Hematopoietic multipotent progenitor cell treated with erythropoietin and hydrocortisone succinate and interleukin-3 and kit ligand, for 17 days (in vitro differentiated cells): ENCODE data around the gene RPLP2.

Source experiments
- DNase-seq: peaks from one replicate; pipeline ENCODE4 v3.0.0-alpha.2; 2015; ENCODE audit warnings: low spot score

The RPLP2 gene

DNA sequence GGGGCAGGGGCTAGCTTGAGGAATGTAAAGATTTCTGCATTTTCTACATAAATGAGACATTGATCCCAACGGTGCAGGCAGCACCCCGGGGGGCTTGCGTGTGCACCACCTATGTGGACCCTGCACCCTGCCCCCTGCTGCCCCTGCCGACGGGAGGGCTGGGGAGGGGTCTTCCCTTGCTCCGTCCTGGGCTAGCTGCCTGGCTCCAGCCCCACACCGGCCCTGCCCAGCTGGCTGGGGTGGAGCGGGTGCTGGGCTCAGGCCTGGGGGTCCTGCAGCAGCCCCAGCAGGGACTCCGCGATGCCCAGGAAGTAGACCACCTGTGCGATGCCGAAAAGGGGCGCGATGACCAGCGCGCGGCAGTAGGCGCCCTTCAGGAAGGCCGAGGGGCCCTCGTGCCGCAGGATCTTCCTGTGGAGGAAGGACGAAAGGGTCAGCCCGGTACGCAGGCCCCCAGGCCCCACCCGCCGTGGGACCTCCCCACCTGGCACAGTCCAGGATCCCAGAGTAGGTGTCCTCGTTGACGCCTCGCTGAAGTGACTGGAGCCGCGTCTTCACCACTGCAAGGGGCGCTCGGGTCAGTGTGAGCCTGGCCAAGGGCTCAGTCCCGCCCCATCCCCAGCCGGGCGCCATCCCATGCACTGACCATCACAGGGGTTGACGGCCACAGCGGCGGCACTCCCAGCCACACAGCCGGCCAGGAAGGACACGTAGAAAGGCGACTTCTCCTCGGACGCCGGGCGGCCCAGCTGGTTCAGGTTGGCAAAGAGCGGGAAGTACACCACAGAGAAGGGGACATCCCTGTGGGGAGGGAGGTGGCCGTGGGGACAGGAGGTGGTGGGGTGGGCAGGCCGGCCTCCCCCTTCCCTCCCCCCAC is 17.9 kb upstream of the RPLP2 start:
- DNase-seq, result no peak

DNA sequence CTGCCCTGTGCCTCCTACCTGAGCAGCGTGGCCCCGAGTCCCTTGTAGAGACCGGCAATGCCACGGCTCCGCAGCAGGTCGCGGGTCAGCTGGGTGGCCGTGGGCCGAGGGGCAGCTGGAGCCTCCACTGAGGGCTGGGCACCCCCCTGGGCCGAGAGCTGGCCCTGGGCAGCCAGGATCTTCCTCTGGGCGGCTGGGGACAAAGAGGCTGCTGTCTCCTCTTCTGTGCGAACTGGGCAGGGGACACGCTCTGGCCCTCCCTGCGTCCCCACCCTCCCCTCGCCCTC is 17.3 kb upstream of the RPLP2 start:
- no peak for DNase-seq

DNA sequence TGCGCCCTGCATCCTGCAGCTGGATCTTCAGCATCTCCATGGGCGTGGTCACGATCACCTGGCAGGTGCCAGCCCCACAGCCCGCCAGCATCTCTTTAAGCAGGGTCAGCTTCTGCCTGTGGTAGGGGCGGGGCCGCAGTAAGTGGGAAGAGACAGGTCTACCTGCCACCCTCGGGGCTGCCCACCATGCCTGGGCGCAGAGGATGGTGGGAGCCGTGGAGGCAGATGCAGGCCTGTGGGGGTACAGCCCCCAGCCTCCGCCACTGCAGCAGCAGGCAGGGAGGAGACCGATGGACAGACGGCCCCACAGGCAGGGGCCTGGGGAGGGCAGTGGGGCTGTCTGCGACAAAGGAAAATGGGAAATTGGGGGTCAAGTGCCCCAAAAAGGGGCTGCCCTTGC is 16.9 kb upstream of the RPLP2 start:
- DNase-seq, result no peak

DNA sequence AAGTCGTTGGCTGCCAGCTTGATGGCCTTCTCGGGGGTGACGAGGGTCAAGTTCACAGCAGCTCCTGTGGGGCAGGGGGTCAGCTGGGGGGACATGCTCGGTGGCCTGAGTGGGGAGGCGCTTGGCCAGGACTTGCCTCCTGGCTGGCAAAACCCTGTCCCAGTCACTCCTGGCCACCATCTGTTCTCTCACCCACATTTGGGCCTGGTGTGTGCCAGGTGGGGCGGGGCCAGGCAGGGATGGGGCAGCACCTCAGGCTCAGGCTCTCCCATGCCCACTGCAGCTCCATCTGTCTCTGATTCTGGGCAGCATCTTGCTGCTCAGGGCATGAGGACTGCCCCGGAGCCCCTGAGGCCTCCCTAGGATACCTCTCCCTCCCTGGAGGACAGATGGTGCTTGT is 16.2 kb upstream of the RPLP2 start:
- no peak for DNase-seq

DNA sequence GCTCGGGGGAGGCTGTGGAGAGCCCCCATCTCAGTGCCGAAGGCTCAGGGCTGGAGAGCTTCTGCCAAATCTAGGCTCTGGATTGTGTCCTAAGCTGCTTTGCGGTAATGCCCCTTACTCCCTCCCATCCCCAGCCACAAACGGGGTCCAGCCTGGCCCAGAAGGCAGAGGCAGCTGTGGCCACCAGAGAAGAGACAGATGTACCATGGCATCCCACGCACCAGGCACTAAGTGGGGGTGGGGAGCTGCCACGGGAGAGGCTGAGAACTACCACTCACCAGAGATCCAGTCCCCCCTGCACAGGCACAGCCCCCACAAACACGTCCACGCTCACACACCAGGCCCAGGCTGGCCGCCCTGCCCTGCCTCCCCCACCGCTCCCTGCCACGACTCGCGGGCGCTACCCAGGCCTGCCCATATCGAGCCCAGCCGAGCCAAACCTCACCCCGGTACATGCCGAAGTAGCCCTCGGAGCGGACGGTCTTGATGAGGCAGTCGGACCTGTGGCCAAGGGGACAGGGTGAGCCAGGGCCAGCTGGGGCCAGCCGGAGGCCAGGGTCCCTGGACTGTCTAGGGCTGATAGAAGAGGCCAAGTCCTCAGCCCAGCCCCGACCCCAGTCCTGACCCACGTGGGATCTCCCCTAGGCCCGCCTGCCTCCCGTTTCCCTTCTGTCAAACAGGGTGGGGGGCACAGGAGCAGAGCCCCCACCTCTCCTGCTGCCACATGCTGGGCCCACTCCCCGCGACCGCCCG is 15.6 kb upstream of the RPLP2 start:
- DNase-seq, result no peak

DNA sequence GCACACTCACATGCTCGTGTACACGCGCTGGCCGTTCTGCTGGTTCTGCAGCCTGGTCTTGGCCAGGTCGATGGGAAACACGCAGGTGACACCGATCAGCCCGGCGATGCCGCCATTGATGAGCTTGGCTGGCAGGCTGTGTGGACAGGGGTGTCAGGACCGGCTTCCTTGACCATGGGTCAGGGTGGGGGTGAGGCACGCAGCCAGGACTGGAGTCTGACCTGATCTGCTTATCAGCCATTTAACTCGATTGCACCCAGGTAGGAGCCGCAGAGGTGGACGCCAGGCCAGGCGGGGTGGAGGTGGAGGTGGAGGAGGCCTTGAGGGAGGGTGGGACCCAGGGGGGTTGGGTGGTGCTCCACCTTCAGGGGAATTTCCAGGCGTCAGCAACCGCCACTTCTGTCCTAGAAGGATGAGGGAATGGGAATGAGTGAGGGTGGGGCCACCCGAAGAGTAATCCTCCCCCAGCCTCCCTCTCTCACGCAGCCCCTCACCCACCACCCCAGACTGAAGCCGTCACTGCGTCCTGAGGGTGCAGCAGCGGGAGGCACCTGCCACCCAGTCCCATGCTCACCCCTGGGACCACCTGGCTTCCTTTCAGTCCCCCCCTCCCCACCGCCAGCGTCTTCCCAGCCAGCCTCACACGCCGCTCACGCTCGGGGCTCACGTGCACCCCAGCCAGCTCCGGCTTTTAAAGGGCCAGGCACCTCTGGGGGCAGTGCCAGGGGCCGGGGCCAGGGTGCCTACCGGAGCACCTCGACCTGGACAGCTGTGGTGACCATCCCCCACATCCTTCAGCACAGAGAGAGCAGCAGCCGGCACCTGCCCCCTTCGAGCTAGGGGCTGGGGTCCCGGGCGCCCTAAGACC is 14.8 kb upstream of the RPLP2 start:
- no peak for DNase-seq

DNA sequence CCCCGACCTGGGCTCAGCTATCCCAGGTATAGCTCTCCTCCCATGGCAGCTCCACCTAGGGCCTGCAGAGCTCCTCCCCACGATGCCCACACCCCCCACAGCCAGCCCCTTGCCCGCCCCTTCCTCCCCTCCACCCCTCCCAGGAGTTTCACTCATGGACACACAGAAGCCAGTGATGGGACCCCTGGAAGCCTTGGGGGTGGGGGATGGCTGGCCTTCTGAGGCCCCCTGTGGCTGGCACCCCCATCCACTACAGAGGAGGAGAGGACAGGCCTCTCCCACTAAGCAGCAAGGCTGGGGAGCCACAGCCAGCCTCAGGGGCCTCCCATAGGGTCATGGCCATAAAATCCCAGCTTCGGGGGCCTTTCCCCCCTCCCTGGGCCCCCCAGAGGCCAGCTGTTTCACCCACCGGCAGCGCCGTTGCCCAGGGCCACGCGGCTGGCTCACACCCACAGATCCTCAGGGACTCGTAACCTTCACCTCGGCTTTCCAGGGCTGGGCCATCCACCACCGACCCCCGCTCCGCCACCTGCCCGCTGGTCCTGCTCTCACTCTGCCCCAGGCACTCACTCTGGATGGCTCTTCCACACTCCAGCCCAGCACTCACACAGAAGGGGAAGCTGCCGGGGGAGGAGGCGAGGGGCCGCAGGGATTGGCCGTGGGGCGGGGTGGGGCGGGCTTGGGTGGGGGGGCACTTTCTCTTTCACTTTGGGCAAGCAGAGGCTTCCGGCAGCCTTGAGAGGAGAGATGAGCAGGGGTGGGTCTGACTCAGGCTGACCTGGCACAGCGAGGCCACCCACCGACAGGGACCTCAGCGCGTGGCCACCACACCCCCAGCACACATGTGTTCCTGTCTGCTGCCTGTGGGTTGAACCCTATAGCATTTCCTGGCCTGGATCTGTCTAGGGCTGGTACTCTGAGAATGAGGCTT is 13.9 kb upstream of the RPLP2 start:
- DNase-seq, result peak; percentile 48

DNA sequence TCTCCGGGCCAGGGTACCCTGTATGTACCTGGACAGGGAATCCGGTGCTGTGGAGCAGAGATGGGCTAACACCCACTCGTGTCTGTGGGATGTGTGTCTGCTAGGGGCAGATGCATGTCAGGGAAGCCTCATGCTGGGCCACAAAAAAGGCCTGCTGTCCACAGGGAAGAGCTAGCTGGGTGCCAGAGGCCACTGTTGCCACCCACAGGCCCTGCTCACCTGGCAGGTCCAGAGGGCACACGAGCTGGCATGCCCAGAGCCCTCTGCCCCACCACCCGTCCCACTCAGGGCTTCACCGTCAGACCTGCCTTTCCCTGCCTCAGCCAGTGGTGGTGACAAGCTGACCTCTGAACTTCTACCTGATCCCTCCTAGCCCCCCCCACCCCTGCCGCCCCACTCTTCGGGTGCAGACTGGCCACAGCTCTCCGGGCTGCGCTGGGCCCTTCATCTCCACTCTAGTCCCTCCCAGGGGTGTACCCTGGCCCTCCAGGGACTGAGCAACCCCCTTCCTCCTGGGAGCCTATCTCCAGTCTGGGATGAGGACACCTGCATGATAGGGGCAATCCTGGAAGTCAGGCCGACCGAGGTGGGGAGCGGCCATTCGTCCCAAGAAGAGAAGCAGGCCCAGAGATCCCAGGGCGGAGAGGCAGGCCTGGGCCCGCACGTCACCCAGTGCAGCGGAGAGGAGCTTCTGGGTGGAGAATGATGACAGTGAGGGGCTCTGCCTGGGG is 13.0 kb upstream of the RPLP2 start:
- DNase-seq, result no peak

DNA sequence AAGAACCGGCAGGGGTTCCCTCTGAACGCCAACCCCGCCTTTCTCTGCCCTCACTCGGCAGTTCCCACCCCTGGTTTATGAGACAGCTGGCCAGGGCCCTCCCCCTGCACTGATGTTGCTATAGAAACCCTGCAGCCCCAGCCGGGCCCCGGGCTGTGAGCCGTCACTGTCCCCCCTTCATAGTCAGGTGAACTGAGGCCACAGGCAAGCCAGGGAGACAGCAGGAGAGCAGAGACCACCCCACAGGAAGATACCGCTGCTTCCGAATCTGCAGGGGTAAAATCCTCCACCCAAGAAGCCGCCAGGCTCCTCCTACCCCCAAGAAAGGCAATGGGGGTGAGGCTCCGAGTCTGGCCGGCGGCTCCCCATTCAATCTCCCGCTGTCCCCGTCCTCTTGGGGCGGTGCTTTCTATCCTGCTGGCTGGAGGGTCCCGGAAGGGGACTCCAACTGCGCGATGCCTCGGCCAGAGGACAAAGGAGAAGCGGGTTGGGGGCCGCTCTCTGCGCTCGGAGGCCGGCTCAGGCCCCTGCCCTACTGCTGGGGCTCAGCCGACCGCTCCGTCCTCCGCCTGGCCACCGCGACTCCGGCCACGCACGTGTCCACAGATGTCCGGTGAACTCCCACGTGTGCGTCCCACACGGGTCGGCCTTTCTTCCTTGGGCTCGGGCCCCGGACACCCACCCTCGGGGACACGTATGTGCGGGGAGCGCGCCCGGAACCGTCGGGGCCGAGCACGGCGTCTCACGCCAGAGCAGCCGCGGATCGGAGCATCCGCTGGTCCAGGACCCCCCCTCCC is 12.3 kb upstream of the RPLP2 start:
- DNase-seq, result no peak

DNA sequence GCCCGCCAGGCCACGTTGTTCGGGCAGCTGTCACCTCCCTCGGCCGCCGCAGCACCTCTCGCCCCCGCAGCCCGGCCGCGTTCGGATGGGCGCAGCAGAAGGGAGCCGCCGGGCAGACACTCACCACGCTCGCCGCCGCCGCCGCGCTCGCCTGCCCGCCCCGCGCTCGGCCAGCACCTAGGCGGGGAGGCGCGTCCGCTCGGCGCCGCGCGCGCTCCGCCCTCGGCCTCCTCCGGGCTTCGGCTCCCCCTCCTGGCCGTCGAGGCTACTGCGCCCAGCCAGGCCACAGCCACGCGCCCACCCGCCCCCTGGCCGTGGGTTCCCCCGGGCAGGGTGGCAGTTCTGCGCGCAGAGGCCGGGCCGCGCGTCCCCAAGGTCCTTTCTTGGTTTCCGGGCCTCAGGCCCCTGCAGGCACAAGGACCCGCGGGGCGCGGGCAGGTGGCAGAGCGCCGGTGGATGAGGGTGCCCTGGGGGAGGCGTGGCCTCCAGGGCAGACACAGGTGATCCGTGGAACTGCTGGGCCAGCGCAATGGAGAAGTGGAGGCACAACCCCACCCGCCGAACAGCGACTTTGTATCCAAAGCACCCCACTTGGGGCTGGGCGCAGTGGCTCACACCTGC is 11.6 kb upstream of the RPLP2 start, which contains the start of gene SLC25A22:
Gene SLC25A22 (minus strand): TSS at position 189 of the 621 bp plus-strand sequence. CDS start 3,275 bp downstream, outside the sequence.
- DNase-seq, result peak; percentile 80

DNA sequence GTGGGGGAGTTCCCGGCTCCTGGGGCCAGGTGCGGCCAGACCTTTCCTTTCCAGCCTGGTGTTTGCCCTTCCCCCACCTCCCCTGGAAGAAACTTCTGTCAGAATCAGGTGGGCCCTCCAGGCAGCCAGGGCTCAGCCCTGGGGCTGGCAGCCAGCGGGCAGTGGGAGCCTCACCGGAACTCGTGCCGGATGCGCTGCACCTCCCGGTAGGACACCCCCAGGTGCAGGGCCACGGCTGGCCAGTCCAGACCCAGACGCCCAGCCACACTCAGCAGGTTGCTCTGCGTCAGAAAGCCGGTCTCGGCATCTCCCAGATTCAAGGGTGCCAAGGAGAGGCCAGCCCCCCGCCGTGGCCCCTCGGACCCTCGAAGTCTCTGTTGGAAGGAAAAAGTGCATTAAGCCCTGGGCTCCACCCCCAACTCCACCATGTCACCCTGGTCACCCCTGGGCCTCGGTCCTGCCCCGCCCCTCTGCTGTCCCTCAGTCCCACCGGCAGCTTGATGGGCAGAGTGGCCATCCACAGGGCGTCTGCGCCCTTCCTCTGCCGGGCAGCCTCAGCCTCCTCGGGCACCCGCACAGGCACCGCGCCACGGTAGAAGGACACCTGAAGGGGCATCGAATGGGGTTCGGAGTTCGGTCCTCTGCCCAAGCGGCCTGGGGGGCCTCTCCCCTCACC is 10.0 kb upstream of the RPLP2 start:
- no peak for DNase-seq

DNA sequence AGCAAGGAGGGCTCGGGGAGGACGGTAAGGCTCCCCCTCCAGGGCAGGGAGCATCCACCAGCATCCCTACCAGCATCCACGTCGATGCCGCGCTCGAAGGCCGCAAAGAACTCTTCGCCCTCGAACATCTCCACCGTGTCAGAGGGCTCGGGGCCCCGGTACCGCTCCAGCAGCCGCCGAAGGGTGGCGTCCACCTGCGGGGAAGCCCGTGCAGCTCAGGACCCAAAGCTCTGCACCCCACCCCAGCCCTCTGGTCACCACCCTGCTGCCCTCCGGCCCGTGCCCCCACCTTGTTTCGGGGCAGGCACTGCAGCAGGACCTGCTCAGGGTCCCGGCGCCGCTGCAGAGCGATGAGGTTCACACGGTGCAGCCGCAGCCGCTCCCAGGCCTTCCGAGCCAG is 9.3 kb upstream of the RPLP2 start:
- no peak for DNase-seq

DNA sequence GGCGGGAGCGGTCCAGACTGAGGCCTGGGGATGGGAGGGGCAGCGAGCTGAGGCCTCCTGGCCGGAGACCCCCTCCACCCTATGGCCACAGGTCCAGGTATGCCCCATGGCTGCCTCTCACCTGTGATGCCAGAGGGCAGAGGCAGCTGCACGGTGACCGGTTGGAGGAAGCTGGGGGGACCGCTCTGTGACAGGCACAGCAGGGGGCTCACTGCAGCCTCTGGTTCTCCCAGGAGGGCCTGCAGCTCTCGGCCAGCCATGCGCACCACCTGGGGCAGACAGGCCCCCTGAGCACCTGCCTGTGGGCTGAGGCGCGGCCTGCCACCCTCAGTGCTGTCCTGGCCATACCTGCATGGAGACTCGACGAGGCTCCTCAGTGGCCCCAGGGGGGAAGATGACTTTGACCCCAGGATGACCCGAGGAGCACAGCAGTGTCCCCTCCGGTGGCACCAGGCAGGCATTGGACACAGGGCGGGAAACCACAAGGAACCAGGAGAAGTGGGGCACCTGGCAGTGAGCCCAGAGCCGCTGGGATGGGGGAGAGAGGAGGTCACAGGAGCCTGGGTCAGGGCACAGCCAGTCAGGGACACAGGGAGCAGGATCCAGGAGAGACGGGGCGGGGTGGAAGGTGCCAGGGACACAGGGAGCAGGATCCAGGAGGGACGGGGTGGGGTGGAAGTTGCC is 8.5 kb upstream of the RPLP2 start:
- DNase-seq, result no peak

DNA sequence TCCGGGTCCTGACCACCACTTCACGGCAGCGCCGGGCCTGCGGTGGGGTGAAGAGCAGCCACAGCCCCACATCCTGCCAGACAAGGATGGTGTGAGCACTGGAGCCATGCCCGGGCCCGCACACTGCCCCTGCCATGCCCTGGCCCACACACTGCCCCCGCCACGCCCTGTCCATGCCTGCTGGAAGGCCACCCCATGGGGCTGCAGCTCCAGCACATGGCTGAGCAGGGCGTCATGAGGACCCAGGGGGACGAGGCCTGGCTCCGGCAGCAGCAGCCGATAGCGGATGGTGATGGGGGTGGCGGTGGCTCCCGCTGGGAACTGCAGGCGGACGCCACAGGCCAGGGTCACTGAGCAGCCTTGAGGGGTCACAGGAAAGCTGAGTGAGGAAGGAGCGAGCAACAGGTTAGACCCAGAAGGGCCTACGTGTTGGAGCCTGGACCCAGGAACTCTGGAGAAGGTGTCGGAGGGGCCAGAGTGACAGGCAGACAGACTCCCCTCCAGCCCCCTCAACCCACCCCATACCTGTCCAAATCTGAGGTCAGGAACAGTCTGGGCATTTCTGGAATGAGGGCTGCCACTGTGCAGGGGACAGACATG is 7.6 kb upstream of the RPLP2 start:
- no peak for DNase-seq

DNA sequence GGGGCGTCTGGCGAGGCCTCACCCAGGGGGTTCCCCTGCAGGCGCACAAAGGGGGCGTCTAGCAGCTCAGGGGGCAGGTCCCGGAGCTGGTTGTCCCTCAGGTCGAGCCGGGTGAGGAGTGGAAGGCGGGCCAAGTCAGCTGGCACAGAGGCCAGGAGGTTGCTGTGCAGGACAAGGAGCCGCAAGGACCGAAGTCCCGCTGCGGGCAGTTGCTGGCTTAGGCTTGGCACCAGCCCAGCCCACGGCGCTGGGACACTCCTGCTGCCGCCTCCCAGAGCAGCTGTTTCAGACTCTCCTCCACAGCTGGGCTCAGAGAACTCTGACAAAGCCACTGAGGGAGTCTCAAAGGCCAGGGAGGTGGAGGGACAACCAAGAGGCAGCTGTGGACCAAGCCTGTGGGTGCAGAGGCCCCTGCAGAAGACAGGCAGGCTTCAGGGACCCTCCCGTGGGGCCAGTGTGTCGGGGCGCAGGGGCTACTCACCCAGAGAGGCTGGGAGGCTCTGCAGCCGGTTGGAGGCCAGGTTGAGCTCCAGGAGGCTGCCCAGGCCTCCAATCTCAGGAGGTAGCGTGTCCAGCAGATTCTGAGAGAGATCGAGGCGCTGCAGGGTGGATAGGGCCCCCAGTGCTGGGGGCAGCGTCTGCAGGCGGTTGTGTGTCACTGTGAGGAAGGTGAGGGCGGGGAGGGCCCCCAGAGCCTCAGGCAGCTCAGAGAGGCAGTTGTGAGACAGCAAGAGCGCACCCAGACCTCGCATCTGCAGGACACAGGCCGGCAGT is 6.9 kb upstream of the RPLP2 start:
- DNase-seq, result no peak

DNA sequence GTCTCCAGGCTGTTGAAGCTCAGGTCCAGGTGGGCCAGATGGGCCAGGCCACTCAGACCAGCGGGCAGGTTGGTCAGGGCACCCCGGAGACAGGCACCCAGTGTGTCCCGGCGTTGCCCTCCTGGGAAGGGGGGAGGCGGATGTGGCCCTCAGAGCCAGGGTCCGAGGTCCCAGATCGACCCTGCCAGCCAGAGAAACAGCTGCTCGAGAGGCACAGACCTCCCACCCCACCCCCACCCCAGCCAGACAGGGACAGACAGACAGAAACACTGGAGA is 6.4 kb upstream of the RPLP2 start:
- no peak for DNase-seq
